HG03066 (cell line): Measurements from ENCODE around the gene BAHCC1.

Source experiments
- ATAC-seq: cut with Tn5 transposase; IDR thresholded peaks from one replicate; pipeline ENCODE4 v1.9.1; 2021; ENCODE audit warnings: low read depth; ENCODE audit not compliant: unreplicated experiment

Gene BAHCC1

GRCh38 chr17:81409190-81409935 is 14.1 kb downstream of the BAHCC1 start:
- ATAC-seq = no peak

- no peak for ATAC-seq
Observed at GRCh38 chr17:81410852-81411251, 15.6 kb downstream of the BAHCC1 start.

GRCh38 chr17:81411305-81411704 is 16.0 kb downstream of the BAHCC1 start:
- ATAC-seq = no peak

- no peak for ATAC-seq
Observed at GRCh38 chr17:81412490-81413093, 17.3 kb downstream of the BAHCC1 start.

- no peak for ATAC-seq
Observed at GRCh38 chr17:81413497-81414135, 18.4 kb downstream of the BAHCC1 start.

- ATAC-seq = no peak
Observed at GRCh38 chr17:81414756-81415516, 19.7 kb downstream of the BAHCC1 start.

- no peak for ATAC-seq
Observed at GRCh38 chr17:81415681-81416080, 20.4 kb downstream of the BAHCC1 start.

GRCh38 chr17:81416612-81417011 is 21.4 kb downstream of the BAHCC1 start:
- ATAC-seq = no peak

- ATAC-seq = no peak
Observed at GRCh38 chr17:81417049-81417878, 22.0 kb downstream of the BAHCC1 start.

- no peak for ATAC-seq
Observed at GRCh38 chr17:81417879-81418709, 22.8 kb downstream of the BAHCC1 start.

GRCh38 chr17:81418710-81419318 is 23.6 kb downstream of the BAHCC1 start:
- no peak for ATAC-seq

GRCh38 chr17:81419319-81419885 is 24.1 kb downstream of the BAHCC1 start:
- ATAC-seq = no peak

GRCh38 chr17:81419886-81420768 is 24.9 kb downstream of the BAHCC1 start:
- ATAC-seq = no peak

- ATAC-seq = no peak
Observed at GRCh38 chr17:81420769-81421462, 25.7 kb downstream of the BAHCC1 start.

GRCh38 chr17:81422776-81423697 is 27.8 kb downstream of the BAHCC1 start:
- ATAC-seq = no peak

- no peak for ATAC-seq
Observed at GRCh38 chr17:81423698-81424071, 28.4 kb downstream of the BAHCC1 start.
